Stimulated activated naive CD8-positive, alpha-beta T cell treated with anti-CD3 and anti-CD28 coated beads, Interleukin-15, Interleukin-2, amounts not matched to agents 100 U/mL and 50 U/mL, for 24 hours (primary cell): Measurements from ENCODE around the gene RPS6KA3.
"Not testable (repeated sequence)": the region's sequence is repeated elsewhere in the genome, so short reads cannot be mapped to it uniquely, and the experiment has no call there.

Experiments used
- ATAC-seq: fragments of 150-1000 bp; cut with Tn5 transposase; one replicate; pipeline ENCODE4 v1.10.0; 2021
- DNase-seq: peaks from one replicate; pipeline ENCODE4 v3.0.0; 2021

Gene RPS6KA3

GRCh38 chrX:20143111-20143510, 123.6 kb downstream of the RPS6KA3 start:
- ATAC-seq, result no peak
- DNase-seq, result no peak

- peak; percentile 92 for DNase-seq
- ATAC-seq, result peak; percentile 99
Observed at GRCh38 chrX:20141281-20142220, 125.2 kb downstream of the RPS6KA3 start, which contains the start of gene EIF1AX. Gene EIF1AX, minus strand, starts transcription at chrX:20141838. Its CDS starts 198 bp downstream, at chrX:20141640.

GRCh38 chrX:20140420-20140819, 126.3 kb downstream of the RPS6KA3 start:
- ATAC-seq (no peak), DNase-seq (no peak)

- DNase-seq, result no peak
- no peak for ATAC-seq
Observed at GRCh38 chrX:20139966-20140365, 126.7 kb downstream of the RPS6KA3 start.

- ATAC-seq, result no peak
- no peak for DNase-seq
Observed at GRCh38 chrX:20135944-20136343, 130.8 kb downstream of the RPS6KA3 start.

- DNase-seq, result no peak
- no peak for ATAC-seq
Observed at GRCh38 chrX:20132666-20133065, 134.0 kb downstream of the RPS6KA3 start.

- ATAC-seq (no peak), DNase-seq (no peak)
Observed at GRCh38 chrX:20130357-20130756, 136.4 kb downstream of the RPS6KA3 start.

- no peak for DNase-seq
- no peak for ATAC-seq
Observed at GRCh38 chrX:20129547-20129946, 137.2 kb downstream of the RPS6KA3 start.

- no peak for DNase-seq
Observed at GRCh38 chrX:20128670-20129069, 138.0 kb downstream of the RPS6KA3 start.

GRCh38 chrX:20127440-20127839, 139.3 kb downstream of the RPS6KA3 start:
- ATAC-seq, DNase-seq: not testable (repeated sequence)

More at GRCh38 chrX:20128670-20129069, 138.0 kb downstream of the RPS6KA3 start:
- ATAC-seq, result no peak

- DNase-seq, ATAC-seq: not testable (repeated sequence)
Observed at GRCh38 chrX:20126833-20127232, 139.9 kb downstream of the RPS6KA3 start.

- no peak for DNase-seq
- ATAC-seq, result no peak
Observed at GRCh38 chrX:20124964-20125363, 141.7 kb downstream of the RPS6KA3 start.

- DNase-seq (no peak), ATAC-seq (no peak)
Observed at GRCh38 chrX:20118065-20118824, 148.5 kb downstream of the RPS6KA3 start.

- ATAC-seq, result peak; percentile 28
Observed at GRCh38 chrX:20116577-20117240, 150.0 kb downstream of the RPS6KA3 start, which contains the start of gene MAP7D2. Gene MAP7D2, minus strand, starts transcription at chrX:20116907. Its CDS starts 28 bp downstream, at chrX:20116879.

GRCh38 chrX:20116087-20116576, 150.6 kb downstream of the RPS6KA3 start:
- no peak for ATAC-seq

More at GRCh38 chrX:20116577-20117240, 150.0 kb downstream of the RPS6KA3 start, which contains the start of gene MAP7D2:
- DNase-seq, result no peak

GRCh38 chrX:20112022-20112774, 154.5 kb downstream of the RPS6KA3 start:
- no peak for DNase-seq
- no peak for ATAC-seq

More at GRCh38 chrX:20116087-20116576, 150.6 kb downstream of the RPS6KA3 start:
- DNase-seq, result no peak

- ATAC-seq (no peak), DNase-seq (no peak)
Observed at GRCh38 chrX:20111271-20111670, 155.4 kb downstream of the RPS6KA3 start.

- no peak for ATAC-seq
- DNase-seq, result no peak
Observed at GRCh38 chrX:20101934-20102581, 164.7 kb downstream of the RPS6KA3 start.
